ENCODE measurements around the gene CDC42EP2.

The CDC42EP2 gene

GRCh38 chr11:65307298-65308229 is 7.1 kb upstream of the CDC42EP2 start:
- no peaks in the 10 kb centered on the region for H3K9me3 ChIP-seq (ENCODE audit: control insufficient read depth in 5 of 5, low read length in 5 of 5)
- H3K9ac ChIP-seq (ENCODE audit: low read length in 5 of 5) = peak overlapping the region in 4 of 5 donors; percentile 44 to 75 (median 59)
- H3K27ac ChIP-seq (ENCODE audit: low read depth, low read length) = peak overlapping the region; percentile 94
- no peaks in the 10 kb centered on the region for H3K27me3 ChIP-seq (ENCODE audit: control insufficient read depth in 5 of 5, insufficient read depth in 4 of 5, low read length in 5 of 5)
- H3K36me3 ChIP-seq (ENCODE audit: control insufficient read depth in 5 of 5, insufficient read depth in 5 of 5, low read length in 5 of 5) = peaks cover 0 to 19% (median 5%) of the 10 kb centered on the region in 5 donors
- H3K4me3 ChIP-seq (ENCODE audit: low read depth in 1 of 5, low read length in 5 of 5) = no peak overlapping the region
- H3K4me1 ChIP-seq (ENCODE audit: control insufficient read depth in 5 of 5, insufficient read depth in 5 of 5, low read length in 5 of 5) = peaks cover 28 to 59% (median 45%) of the 10 kb centered on the region in 5 donors

GRCh38 chr11:65308281-65308891 is 6.3 kb upstream of the CDC42EP2 start:
- peaks cover 29 to 63% (median 48%) of the 10 kb centered on the region in 5 donors for H3K4me1 ChIP-seq (ENCODE audit: control insufficient read depth in 5 of 5, insufficient read depth in 5 of 5, low read length in 5 of 5)
- H3K4me3 ChIP-seq (ENCODE audit: low read depth in 1 of 5, low read length in 5 of 5) = peak overlapping the region in 4 of 5 donors; percentile 4 to 35 (median 18)
- peak overlapping the region; percentile 44 to 75 (median 65) for H3K9ac ChIP-seq (ENCODE audit: low read length in 5 of 5)
- H3K9me3 ChIP-seq (ENCODE audit: control insufficient read depth in 5 of 5, low read length in 5 of 5) = no peaks in the 10 kb centered on the region
- H3K36me3 ChIP-seq (ENCODE audit: control insufficient read depth in 5 of 5, insufficient read depth in 5 of 5, low read length in 5 of 5) = peaks cover 0 to 19% (median 5%) of the 10 kb centered on the region in 5 donors
- H3K27ac ChIP-seq (ENCODE audit: low read depth, low read length) = peak overlapping the region; percentile 94
- no peaks in the 10 kb centered on the region for H3K27me3 ChIP-seq (ENCODE audit: control insufficient read depth in 5 of 5, insufficient read depth in 4 of 5, low read length in 5 of 5)

- H3K9me3 ChIP-seq (ENCODE audit: control insufficient read depth in 5 of 5, low read length in 5 of 5) = no peaks in the 10 kb centered on the region
- H3K27me3 ChIP-seq (ENCODE audit: control insufficient read depth in 5 of 5, insufficient read depth in 4 of 5, low read length in 5 of 5) = no peaks in the 10 kb centered on the region
- peak overlapping the region; percentile 94 for H3K27ac ChIP-seq (ENCODE audit: low read depth, low read length)
- peak overlapping the region in 4 of 5 donors; percentile 35 to 66 (median 61) for H3K9ac ChIP-seq (ENCODE audit: low read length in 5 of 5)
- H3K36me3 ChIP-seq (ENCODE audit: control insufficient read depth in 5 of 5, insufficient read depth in 5 of 5, low read length in 5 of 5) = peaks cover 0 to 15% (median 5%) of the 10 kb centered on the region in 5 donors
- H3K4me1 ChIP-seq (ENCODE audit: control insufficient read depth in 5 of 5, insufficient read depth in 5 of 5, low read length in 5 of 5) = peaks cover 32 to 70% (median 54%) of the 10 kb centered on the region in 5 donors
- H3K4me3 ChIP-seq (ENCODE audit: low read depth in 1 of 5, low read length in 5 of 5) = peak overlapping the region in 4 of 5 donors; percentile 4 to 35 (median 18)
These were observed 5.7 kb upstream of the CDC42EP2 start for GRCh38 chr11:65309006-65309405.

GRCh38 chr11:65310215-65310614 is 4.5 kb upstream of the CDC42EP2 start:
- Histone ChIP-seq H3K36me3 (ENCODE audit: control insufficient read depth in 5 of 5, insufficient read depth in 5 of 5, low read length in 5 of 5) (peaks cover 0 to 7% (median 5%) of the 10 kb centered on the region in 5 donors), H3K4me1 (ENCODE audit: control insufficient read depth in 5 of 5, insufficient read depth in 5 of 5, low read length in 5 of 5) (peaks cover 32 to 73% (median 57%) of the 10 kb centered on the region in 5 donors), H3K27me3 (ENCODE audit: control insufficient read depth in 5 of 5, insufficient read depth in 4 of 5, low read length in 5 of 5) (no peaks in the 10 kb centered on the region), H3K9ac (ENCODE audit: low read length in 5 of 5) (peak overlapping the region in 2 of 5 donors; percentile 26 to 33), H3K4me3 (ENCODE audit: low read depth in 1 of 5, low read length in 5 of 5) (peak overlapping the region in 3 of 5 donors; percentile 1 to 41 (median 6)), H3K9me3 (ENCODE audit: control insufficient read depth in 5 of 5, low read length in 5 of 5) (no peaks in the 10 kb centered on the region), H3K27ac (ENCODE audit: low read depth, low read length) (peak overlapping the region; percentile 92)

- H3K27ac ChIP-seq (ENCODE audit: low read depth, low read length) = peak overlapping the region; percentile 92
- H3K4me3 ChIP-seq (ENCODE audit: low read depth in 1 of 5, low read length in 5 of 5) = peak overlapping the region in 3 of 5 donors; percentile 1 to 41 (median 40)
- H3K4me1 ChIP-seq (ENCODE audit: control insufficient read depth in 5 of 5, insufficient read depth in 5 of 5, low read length in 5 of 5) = peaks cover 30 to 74% (median 59%) of the 10 kb centered on the region in 5 donors
- H3K9me3 ChIP-seq (ENCODE audit: control insufficient read depth in 5 of 5, low read length in 5 of 5) = no peaks in the 10 kb centered on the region
- peaks cover 0 to 3% (median under 1%) of the 10 kb centered on the region in 5 donors for H3K36me3 ChIP-seq (ENCODE audit: control insufficient read depth in 5 of 5, insufficient read depth in 5 of 5, low read length in 5 of 5)
- H3K9ac ChIP-seq (ENCODE audit: low read length in 5 of 5) = peak overlapping the region in 4 of 5 donors; percentile 8 to 68 (median 50)
- no peaks in the 10 kb centered on the region for H3K27me3 ChIP-seq (ENCODE audit: control insufficient read depth in 5 of 5, insufficient read depth in 4 of 5, low read length in 5 of 5)
These were observed 3.9 kb upstream of the CDC42EP2 start for GRCh38 chr11:65310736-65311135.

DNA sequence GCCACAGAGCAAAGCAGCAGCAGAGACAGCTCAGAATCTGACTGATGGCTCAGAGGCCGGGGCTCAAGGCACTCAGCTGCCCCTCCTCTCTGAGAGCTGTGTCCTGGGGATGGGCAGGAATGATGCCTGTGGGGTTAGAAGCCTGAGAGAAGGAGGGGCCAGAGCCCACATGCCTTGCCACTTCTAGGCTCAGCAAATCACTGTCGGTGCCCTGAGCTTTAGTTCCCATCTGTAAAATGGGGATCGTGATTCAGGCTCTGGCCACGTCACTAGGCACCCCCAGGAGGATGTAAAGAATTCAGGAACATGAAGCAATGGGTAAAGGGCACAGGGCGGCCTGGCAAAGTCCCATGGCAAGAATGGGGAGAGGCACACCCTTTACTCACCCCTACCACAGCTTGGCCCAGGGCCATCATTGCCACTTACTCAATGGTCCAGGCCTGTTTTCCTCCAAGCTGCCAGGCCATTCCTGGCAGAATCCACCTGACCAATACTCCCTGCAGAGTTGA is 3.4 kb upstream of the CDC42EP2 start:
- Histone ChIP-seq H3K27ac (ENCODE audit: low read depth, low read length) (peak overlapping the region; percentile 92), H3K9me3 (ENCODE audit: control insufficient read depth in 5 of 5, low read length in 5 of 5) (no peaks in the 10 kb centered on the region), H3K27me3 (ENCODE audit: control insufficient read depth in 5 of 5, insufficient read depth in 4 of 5, low read length in 5 of 5) (no peaks in the 10 kb centered on the region), H3K4me1 (ENCODE audit: control insufficient read depth in 5 of 5, insufficient read depth in 5 of 5, low read length in 5 of 5) (peaks cover 33 to 79% (median 64%) of the 10 kb centered on the region in 5 donors), H3K9ac (ENCODE audit: low read length in 5 of 5) (peak overlapping the region in 3 of 5 donors; percentile 8 to 68 (median 33)), H3K36me3 (ENCODE audit: control insufficient read depth in 5 of 5, insufficient read depth in 5 of 5, low read length in 5 of 5) (peaks cover 0 to 3% (median 0%) of the 10 kb centered on the region in 5 donors), H3K4me3 (ENCODE audit: low read depth in 1 of 5, low read length in 5 of 5) (peak overlapping the region in 2 of 5 donors; percentile 1 to 40)

DNA sequence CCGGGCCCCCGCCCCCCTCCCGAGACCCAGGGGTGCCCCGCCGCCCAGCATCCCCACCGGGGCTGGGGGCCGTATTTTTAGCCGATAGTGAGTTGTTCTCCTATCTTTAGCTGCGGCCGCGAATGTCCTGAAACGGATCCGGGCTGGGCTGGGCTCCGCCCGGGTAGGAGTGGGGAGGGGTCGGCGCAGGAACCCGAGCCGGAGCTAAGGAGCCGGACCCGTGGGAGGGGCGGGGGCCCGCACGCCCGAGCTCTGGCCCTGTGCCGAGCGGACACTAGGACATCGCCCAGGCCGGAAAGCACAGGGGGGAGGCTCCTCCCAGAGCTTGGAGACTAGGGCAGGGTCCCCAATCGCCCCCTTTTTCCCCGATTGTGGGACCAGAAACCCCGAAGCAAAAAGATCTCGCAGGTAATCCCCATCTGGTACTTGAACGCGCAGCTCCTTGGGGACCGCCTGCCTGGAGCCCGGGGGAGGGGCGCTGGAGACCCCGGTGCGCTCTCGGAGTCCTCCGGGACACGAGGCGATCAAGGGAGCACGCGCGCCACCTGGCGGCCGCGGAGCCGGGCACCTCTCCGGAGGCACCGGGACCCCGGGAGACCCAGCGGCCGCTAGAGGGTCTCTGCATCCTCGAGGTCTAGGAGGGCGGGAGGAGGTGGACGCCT is 669 bp downstream of the CDC42EP2 start:
- Histone ChIP-seq H3K36me3 (ENCODE audit: control insufficient read depth in 5 of 5, insufficient read depth in 5 of 5, low read length in 5 of 5) (peaks cover 0 to 6% (median 5%) of the 10 kb centered on the region in 5 donors), H3K4me1 (ENCODE audit: control insufficient read depth in 5 of 5, insufficient read depth in 5 of 5, low read length in 5 of 5) (peaks cover 27 to 76% (median 68%) of the 10 kb centered on the region in 5 donors), H3K9ac (ENCODE audit: low read length in 5 of 5) (peak overlapping the region; percentile 82 to 94 (median 89)), H3K4me3 (ENCODE audit: low read depth in 1 of 5, low read length in 5 of 5) (peak overlapping the region; percentile 86 to 96 (median 89)), H3K27ac (ENCODE audit: low read depth, low read length) (peak overlapping the region; percentile 96), H3K27me3 (ENCODE audit: control insufficient read depth in 5 of 5, insufficient read depth in 4 of 5, low read length in 5 of 5) (no peaks in the 10 kb centered on the region), H3K9me3 (ENCODE audit: control insufficient read depth in 5 of 5, low read length in 5 of 5) (no peaks in the 10 kb centered on the region)

DNA sequence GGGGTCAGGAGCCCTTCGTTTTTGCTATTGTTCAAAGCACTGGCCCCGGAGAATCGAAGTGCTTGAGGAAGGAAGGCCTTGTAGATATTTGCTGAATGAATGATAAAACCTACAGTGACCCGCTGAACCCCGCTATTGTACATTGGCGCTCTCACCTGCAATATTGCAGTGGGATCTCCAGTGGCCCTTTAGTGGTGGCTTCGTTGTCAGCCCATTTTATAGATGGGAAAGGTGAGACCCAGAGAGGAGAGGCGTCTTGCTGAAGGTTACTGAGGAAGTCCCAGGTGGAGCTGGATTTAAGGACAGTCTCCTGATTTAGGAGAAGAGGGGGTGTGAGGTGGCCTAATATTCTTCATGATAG is 1.2 kb downstream of the CDC42EP2 start:
- Histone ChIP-seq H3K4me3 (ENCODE audit: low read depth in 1 of 5, low read length in 5 of 5) (peak overlapping the region; percentile 86 to 96 (median 89)), H3K9ac (ENCODE audit: low read length in 5 of 5) (peak overlapping the region; percentile 82 to 94 (median 89)), H3K27me3 (ENCODE audit: control insufficient read depth in 5 of 5, insufficient read depth in 4 of 5, low read length in 5 of 5) (no peaks in the 10 kb centered on the region), H3K4me1 (ENCODE audit: control insufficient read depth in 5 of 5, insufficient read depth in 5 of 5, low read length in 5 of 5) (peaks cover 22 to 76% (median 68%) of the 10 kb centered on the region in 5 donors), H3K36me3 (ENCODE audit: control insufficient read depth in 5 of 5, insufficient read depth in 5 of 5, low read length in 5 of 5) (peaks cover 0 to 11% (median 10%) of the 10 kb centered on the region in 5 donors), H3K27ac (ENCODE audit: low read depth, low read length) (peak overlapping the region; percentile 96), H3K9me3 (ENCODE audit: control insufficient read depth in 5 of 5, low read length in 5 of 5) (no peaks in the 10 kb centered on the region)

DNA sequence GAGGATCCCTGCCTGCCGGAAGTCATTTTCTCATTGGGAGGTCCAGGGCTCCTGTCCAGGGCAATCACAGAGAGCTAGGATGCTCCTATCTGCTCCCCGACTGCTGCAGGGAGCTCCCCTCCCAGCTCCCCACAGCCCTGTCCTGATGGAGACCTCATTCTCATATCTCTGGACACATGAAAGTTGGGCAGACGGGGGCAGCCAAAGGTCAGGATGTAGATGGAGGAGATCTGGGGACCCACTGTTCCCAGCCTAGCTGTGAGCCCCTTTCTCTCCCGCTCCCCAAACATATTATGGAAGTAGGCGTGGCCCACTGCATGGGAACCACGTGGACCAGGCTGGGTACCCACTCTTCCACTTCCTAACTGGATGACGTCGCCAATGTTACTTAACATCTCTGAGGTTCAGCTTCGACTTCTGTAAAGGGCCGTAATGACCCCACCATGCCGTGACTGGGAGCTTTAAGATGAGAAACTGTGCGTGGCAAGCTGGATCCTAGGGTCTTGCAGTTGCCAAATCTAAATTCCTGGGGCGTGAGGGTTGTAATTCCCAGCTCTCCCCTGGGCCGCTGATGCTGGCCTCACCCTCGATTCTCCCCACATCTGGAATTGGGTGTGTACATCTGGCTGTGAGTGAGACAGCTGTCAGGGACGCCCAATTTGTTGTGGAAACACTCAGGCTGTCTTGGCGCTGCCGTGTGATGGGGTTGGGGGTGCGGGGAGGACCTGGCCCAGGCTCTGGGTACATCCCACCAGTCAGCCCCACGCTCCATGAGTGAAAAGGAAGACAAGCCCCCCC is 1.8 kb downstream of the CDC42EP2 start:
- H3K9ac ChIP-seq (ENCODE audit: low read length in 5 of 5) = peak overlapping the region; percentile 82 to 94 (median 89)
- peak overlapping the region; percentile 86 to 96 (median 89) for H3K4me3 ChIP-seq (ENCODE audit: low read depth in 1 of 5, low read length in 5 of 5)

More for the DNA sequence above, 1.8 kb downstream of the CDC42EP2 start:
- H3K27ac ChIP-seq (ENCODE audit: low read depth, low read length) = peak overlapping the region; percentile 96
- H3K9me3 ChIP-seq (ENCODE audit: control insufficient read depth in 5 of 5, low read length in 5 of 5) = no peaks in the 10 kb centered on the region
- peaks cover 17 to 76% (median 68%) of the 10 kb centered on the region in 5 donors for H3K4me1 ChIP-seq (ENCODE audit: control insufficient read depth in 5 of 5, insufficient read depth in 5 of 5, low read length in 5 of 5)
- peaks cover 0 to 17% (median 16%) of the 10 kb centered on the region in 5 donors for H3K36me3 ChIP-seq (ENCODE audit: control insufficient read depth in 5 of 5, insufficient read depth in 5 of 5, low read length in 5 of 5)
- H3K27me3 ChIP-seq (ENCODE audit: control insufficient read depth in 5 of 5, insufficient read depth in 4 of 5, low read length in 5 of 5) = no peaks in the 10 kb centered on the region
